HG02678 (cell line): ENCODE measurements around the gene LILRA5.
"Not testable (repeated sequence)": the region's sequence is repeated elsewhere in the genome, so short reads cannot be mapped to it uniquely, and the experiment has no call there.

Experiments
- ATAC-seq: cut with Tn5 transposase; IDR thresholded peaks from one replicate; pipeline ENCODE4 v1.9.1; 2021; ENCODE audit warnings: mild to moderate bottlenecking, moderate library complexity; ENCODE audit not compliant: unreplicated experiment

LILRA5 gene

DNA sequence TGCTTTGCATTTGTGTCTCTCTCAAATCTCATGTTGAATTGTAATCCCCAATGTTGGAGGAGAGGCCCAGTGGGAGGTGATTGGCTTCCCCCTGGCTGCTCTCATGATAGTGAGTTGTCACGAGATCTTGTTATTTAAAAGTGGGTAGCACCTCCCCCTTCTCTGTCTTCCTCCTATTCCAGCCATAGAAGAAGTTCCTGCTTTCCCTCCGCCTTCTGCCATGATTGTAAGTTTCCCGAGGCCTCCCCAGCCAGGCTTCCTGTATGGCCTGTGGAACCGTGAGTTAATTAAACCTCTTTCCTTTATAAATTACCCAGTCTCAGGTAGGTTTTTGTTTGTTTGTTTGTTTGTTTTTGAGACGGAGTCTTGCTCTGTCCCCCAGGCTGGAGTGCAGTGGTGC lies 22.2 kb upstream of the LILRA5 start:
- ATAC-seq = no peak

DNA sequence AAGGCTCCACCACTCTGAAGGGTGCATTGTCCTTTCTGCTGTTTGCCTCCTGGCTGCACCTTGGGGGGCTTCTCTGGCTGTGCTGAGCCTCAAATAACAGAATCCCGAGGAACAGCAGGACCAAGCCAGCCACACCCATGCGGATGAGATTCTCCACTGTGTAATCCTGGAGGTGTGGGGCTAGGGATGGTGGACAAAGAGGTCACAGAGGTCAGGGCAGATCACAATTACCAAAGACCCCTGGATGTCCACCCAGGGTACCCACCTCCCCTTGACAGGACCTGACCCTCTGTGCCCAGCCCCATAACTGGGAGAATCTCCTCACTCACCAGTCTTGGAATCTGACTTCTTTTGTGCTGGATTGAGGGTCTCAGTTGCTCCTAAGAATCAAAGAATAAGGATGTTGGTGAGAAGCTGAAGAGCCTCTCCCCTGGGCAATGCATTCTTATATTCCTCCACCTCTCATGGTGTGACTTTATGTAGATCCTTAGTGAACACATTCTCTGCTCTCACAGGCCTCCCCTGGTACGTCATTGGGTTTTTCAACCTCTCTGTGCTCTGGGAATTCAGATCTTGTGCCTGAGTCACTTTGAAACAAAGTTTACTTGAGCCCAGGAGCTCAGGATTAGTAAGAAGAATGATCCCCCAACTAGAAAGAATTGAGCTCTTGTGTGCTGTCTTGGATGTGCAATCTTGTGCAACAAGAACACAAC lies 20.8 kb upstream of the LILRA5 start:
- ATAC-seq = no peak

GRCh38 chr19:54332149-54332548 lies 19.2 kb upstream of the LILRA5 start:
- no peak for ATAC-seq

DNA sequence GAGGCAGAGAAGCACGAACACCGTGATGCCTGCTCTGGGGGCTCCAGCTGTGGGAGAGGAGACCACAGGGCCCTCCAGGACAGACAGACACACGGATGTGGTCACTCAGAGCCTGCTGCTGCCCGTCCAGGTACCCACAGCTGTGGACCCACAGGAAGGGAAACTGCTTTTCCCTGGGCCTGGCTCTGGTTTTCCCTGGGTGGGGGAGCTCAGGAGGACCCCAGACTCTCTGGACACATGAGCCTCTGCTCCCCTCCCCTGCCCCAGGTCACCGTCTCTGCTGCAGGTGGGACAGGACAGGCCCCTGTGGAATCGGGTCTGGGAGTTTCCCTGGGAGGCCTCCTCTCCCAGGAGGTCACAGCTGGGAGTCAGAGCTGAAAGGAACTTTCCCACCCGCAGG lies 18.7 kb upstream of the LILRA5 start:
- ATAC-seq = no peak

GRCh38 chr19:54329476-54330165 lies 16.7 kb upstream of the LILRA5 start:
- ATAC-seq = no peak

GRCh38 chr19:54328781-54329180 lies 15.8 kb upstream of the LILRA5 start:
- not testable (repeated sequence) for ATAC-seq

GRCh38 chr19:54325631-54326030 lies 12.7 kb upstream of the LILRA5 start:
- no peak for ATAC-seq

DNA sequence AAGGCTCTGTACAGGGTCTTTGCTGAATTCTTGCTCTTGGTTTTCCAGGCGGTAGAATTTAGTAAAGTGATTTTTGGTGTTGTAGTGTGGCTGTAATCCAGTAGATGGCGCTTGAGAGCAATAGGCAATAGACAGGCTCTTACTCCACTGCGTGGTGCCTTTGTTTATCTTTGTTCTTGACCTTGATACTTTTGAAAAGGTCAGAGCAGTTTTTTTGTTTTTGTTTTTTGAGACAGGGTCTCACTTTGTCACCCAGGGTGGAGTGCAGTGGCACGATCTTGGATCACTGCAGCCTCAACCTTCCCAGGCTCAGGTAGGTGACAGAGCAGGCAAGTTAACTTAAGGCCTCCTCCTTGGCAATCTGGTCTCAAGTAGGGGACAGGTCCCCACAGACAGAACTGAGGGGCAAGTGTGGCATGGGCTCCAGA lies 12.2 kb upstream of the LILRA5 start:
- no peak for ATAC-seq

DNA sequence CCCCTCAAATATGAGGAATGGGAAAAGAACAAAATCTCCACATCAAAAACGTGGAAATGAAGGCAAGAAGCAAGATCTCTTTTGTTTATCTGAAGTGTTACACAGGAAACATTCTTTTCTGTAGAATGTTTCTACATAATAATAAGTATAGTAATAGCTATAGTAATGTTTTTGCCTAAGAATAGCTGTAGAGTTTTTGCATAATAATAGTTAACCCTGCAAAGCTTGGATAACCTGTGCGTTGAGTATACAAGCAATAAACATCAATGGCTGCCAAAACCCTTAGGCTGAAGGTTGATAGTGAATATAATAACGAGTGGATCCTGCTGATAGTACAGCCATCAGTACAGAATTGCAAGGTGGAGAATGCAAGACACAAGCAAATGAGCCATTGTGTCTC lies 11.1 kb upstream of the LILRA5 start:
- no peak for ATAC-seq

GRCh38 chr19:54322934-54323333 lies 10.0 kb upstream of the LILRA5 start:
- not testable (repeated sequence) for ATAC-seq

GRCh38 chr19:54322295-54322694 lies 9.3 kb upstream of the LILRA5 start:
- ATAC-seq = not testable (repeated sequence)

- no peak for ATAC-seq
These were observed 7.1 kb upstream of the LILRA5 start for GRCh38 chr19:54319892-54320670.

DNA sequence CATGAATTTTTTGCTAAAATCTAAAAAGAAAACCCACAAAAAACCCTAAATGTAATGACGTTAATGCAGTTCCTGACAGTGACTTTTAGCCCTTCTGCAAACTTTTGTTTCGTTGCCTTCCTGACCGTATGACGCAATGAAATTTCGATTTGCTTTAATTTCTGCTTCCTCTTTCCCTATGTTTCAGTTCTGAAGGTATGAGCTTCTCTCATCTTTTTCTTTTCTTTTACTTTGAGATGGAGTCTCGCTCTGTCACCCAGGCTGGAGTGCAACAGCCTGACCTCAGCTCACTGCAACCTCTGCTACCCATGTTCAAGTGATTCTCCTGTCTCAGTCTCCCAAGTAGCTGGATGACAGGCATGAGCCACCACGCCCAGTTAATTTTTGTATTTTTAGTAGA lies 6.1 kb upstream of the LILRA5 start:
- no peak for ATAC-seq

DNA sequence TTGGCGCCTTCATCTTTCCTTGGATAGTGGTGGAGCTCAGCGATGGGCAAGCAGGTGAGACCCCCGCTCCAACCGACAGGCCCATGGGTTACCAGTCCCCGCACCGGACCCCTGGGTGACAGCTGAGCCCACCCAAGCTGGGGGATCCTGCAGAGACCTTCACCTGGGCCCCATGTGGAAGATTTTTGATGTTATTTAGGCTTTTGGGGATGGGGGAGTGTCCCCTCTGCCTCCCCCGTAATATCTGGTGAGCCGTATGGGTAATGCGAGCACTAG lies 4.9 kb upstream of the LILRA5 start:
- no peak for ATAC-seq

- ATAC-seq = no peak
These were observed 4.4 kb upstream of the LILRA5 start for GRCh38 chr19:54317108-54317964.

DNA sequence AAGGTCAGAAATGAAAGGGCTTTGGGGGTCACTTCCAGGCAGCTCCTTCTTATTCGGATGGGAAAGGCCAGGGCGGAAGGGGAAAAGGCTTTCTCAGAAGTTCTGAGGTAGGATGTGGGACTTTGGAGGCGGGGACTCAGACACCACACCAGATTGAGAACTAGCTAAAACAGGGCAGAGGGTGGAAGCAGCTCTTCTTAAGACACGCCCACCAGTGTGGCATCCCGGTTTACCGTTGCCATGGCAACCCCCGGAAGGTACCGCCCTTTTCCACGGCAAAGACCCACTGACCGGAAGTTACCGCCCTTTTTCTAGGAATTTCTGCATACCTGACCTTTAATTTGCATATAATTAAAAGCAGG lies 3.8 kb upstream of the LILRA5 start:
- ATAC-seq = no peak

GRCh38 chr19:54315956-54316355 lies 3.0 kb upstream of the LILRA5 start:
- no peak for ATAC-seq

GRCh38 chr19:54312011-54312410 lies 955 bp downstream of the LILRA5 start:
- no peak for ATAC-seq

DNA sequence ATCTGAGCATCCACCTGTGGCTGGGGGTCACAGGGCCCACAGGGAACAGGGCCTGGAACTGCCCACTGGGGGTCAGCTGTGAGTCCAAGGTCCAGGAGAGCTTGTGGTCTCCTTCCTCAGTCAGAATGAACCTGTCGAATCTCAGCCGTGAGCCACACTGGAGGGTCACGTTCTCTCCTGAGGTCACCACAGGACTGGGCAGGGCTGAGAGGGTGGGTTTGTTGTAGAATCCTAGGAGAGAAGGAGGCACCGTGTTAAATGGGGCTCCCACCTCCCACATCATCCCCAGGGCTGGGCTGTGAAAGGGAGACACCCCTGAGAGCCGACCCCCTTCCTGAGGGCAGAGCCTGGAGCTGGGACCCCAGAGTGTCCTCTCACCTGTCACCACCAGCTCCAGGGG lies 1.5 kb downstream of the LILRA5 start:
- ATAC-seq = no peak

- ATAC-seq = no peak
These were observed 2.4 kb downstream of the LILRA5 start for GRCh38 chr19:54310543-54310942.

- no peak for ATAC-seq
These were observed 3.2 kb downstream of the LILRA5 start for GRCh38 chr19:54309811-54310210.
